CD4-positive, CD25-positive, alpha-beta regulatory T cell (primary cell): ENCODE measurements around the gene SIAE. TPM values are rescaled to one million over a fixed set of nuclear protein-coding genes. Genes with fewer than 3 reads are reported as not detected.

Experiments used
- ATAC-seq, 2 donors: fragments of 150-1000 bp; cut with Tn5 transposase; one replicate each; pipeline ENCODE4 v1.10.0; 2021; ENCODE audit warnings: low read depth in 2 of 2, moderate number of reproducible peaks in 2 of 2, moderate library complexity in 1 of 2
- DNase-seq, 3 donors: peaks; one replicate each; pipeline versions ENCODE4 v3.0.0 to v3.0.0-alpha.2; 2012 to 2022; ENCODE audit warnings: mixed read lengths in 1 of 3
- H3K27ac ChIP-seq: one replicate; pipeline ENCODE4 v1.7.0; 2013; ENCODE audit warnings: mild to moderate bottlenecking, low read length; ENCODE audit not compliant: insufficient read depth, poor library complexity, severe bottlenecking
- H3K27me3 ChIP-seq: one replicate; pipeline ENCODE4 v1.7.0; 2013; ENCODE audit warnings: low read length; ENCODE audit not compliant: control insufficient read depth, insufficient read depth
- H3K36me3 ChIP-seq: one replicate; pipeline ENCODE4 v1.7.0; 2013; ENCODE audit warnings: mild to moderate bottlenecking, low read length, moderate library complexity; ENCODE audit not compliant: control insufficient read depth, insufficient read depth
- H3K4me1 ChIP-seq: 2 replicates; pipeline ENCODE4 v1.7.0; 2013; ENCODE audit warnings: mild to moderate bottlenecking, low read length; ENCODE audit not compliant: insufficient read depth, control insufficient read depth, poor library complexity, severe bottlenecking
- H3K4me3 ChIP-seq: one replicate; pipeline ENCODE4 v1.7.0; 2013; ENCODE audit warnings: low read depth, mild to moderate bottlenecking, low read length, moderate library complexity
- H3K9me3 ChIP-seq, 2 experiments: 1 replicate in 1 of 2; 2 replicates in 1 of 2; pipeline ENCODE4 v1.7.0; 2013; ENCODE audit warnings: low read length in 2 of 2, mild to moderate bottlenecking in 1 of 2, moderate library complexity in 1 of 2; ENCODE audit not compliant: control insufficient read depth in 2 of 2
- H3K27ac Mint-ChIP-seq, 3 donors: one replicate each; pipeline ENCODE4 v1.8.0; 2020 to 2022; ENCODE audit warnings: mild to moderate bottlenecking in 3 of 3, mixed read lengths in 3 of 3, moderate library complexity in 2 of 3
- H3K27me3 Mint-ChIP-seq: one replicate; pipeline ENCODE4 v1.8.0; 2022; ENCODE audit warnings: mild to moderate bottlenecking, mixed read lengths
- H3K36me3 Mint-ChIP-seq: one replicate; pipeline ENCODE4 v1.8.0; 2020; ENCODE audit warnings: mixed read lengths
- H3K4me1 Mint-ChIP-seq, 4 donors: one replicate each; pipeline ENCODE4 v1.8.0; 2020 to 2022; ENCODE audit warnings: mixed read lengths in 4 of 4, mild to moderate bottlenecking in 1 of 4
- H3K4me3 Mint-ChIP-seq, 4 donors: one replicate each; pipeline ENCODE4 v1.8.0; 2020 to 2022; ENCODE audit warnings: mild to moderate bottlenecking in 4 of 4, mixed read lengths in 4 of 4, moderate library complexity in 3 of 4
- H3K9me3 Mint-ChIP-seq, 7 donors: one replicate each; pipeline ENCODE4 v1.8.0; 2020 to 2022; ENCODE audit warnings: mixed read lengths in 7 of 7, mild to moderate bottlenecking in 3 of 7, moderate library complexity in 2 of 7
- polyA plus RNA-seq, 4 donors: library from polyadenylated mRNA; unstranded; fragments of 300-500 nt; fragmentation: Illumina TruSeq; gene quantifications; one replicate each; pipeline ENCODE4 v1.2.3, GENCODE V29; 2021
- total RNA-seq: library from RNA; stranded (reverse); gene quantifications from one replicate; pipeline ENCODE4 v1.2.3, GENCODE V29; 2022

SIAE gene
- total and polyA plus RNA-seq, 5 donors from 2014 or later = 1.4 to 5.0 (median 2.6) TPM

DNA sequence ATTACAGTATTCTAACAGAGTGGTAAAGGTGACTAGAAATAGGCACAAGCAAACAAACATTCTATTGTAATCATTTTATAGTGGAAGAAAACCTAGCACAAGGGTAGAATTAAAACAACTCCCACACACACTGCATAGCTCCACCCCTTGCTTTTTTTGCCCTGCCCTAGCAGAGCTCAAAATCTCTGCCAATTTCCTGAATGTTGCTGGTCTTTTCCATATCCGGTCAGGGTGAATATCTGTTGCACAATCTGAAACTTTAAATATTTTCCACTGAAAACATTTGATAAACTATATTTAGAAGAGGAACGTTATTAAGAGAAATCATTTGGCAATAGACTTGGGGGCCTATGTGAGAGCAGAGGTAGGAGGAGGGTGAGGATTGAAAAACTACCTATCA, 2.8 kb upstream of the SIAE start:
- Histone ChIP-seq H3K4me3 (no peak overlapping the region), H3K4me1 (peaks cover 15% of the 10 kb centered on the region), H3K27ac (no peak overlapping the region), H3K9me3 (peaks cover 0 to 3% of the 10 kb centered on the region in 2 experiments), H3K36me3 (no peaks in the 10 kb centered on the region), H3K27me3 (peaks cover 5% of the 10 kb centered on the region)
- Mint-ChIP-seq H3K9me3 (peaks cover 0 to 1% (median 0%) of the 10 kb centered on the region in 7 donors), H3K27me3 (peaks cover 24% of the 10 kb centered on the region), H3K27ac (no peak overlapping the region), H3K4me1 (peaks cover 0 to 31% (median 16%) of the 10 kb centered on the region in 4 donors), H3K4me3 (peak overlapping the region in 2 of 4 donors; percentile 21), H3K36me3 (no peaks in the 10 kb centered on the region)
- no peak for DNase-seq
- ATAC-seq = no peak

DNA sequence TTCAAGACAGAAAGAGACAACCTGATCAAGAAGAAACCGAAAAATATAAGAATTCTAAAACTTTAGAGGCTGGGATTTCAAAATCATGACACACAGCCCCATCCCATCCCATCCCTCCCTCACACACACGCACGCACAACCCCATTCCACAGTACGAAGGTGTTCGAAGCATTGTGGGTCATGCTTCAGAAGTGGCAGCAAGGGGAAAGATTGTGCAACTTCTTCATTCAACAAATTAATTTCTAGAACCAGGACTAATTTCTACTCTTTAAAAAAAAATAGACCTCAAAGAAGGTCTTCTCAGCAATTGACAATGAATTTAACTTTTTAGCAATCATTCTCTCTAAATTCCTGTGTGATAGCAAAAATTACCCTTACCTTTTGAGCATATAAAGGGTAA, 1.0 kb upstream of the SIAE start:
- H3K27me3 Mint-ChIP-seq = peaks cover 20% of the 10 kb centered on the region
- ATAC-seq (no peak), DNase-seq (no peak)
- Histone ChIP-seq H3K4me3 (no peak overlapping the region), H3K27me3 (peaks cover 5% of the 10 kb centered on the region), H3K36me3 (no peaks in the 10 kb centered on the region), H3K4me1 (peaks cover 22% of the 10 kb centered on the region), H3K9me3 (no peaks in the 10 kb centered on the region), H3K27ac (peak overlapping the region; percentile 80)
- H3K9me3 Mint-ChIP-seq = peaks cover 0 to 1% (median 0%) of the 10 kb centered on the region in 7 donors
- H3K4me3 Mint-ChIP-seq = peak overlapping the region; percentile 85 to 94 (median 90)
- peak overlapping the region; percentile 58 to 96 (median 92) for H3K27ac Mint-ChIP-seq
- H3K4me1 Mint-ChIP-seq = peaks cover 0 to 40% (median 23%) of the 10 kb centered on the region in 4 donors
- no peaks in the 10 kb centered on the region for H3K36me3 Mint-ChIP-seq

DNA sequence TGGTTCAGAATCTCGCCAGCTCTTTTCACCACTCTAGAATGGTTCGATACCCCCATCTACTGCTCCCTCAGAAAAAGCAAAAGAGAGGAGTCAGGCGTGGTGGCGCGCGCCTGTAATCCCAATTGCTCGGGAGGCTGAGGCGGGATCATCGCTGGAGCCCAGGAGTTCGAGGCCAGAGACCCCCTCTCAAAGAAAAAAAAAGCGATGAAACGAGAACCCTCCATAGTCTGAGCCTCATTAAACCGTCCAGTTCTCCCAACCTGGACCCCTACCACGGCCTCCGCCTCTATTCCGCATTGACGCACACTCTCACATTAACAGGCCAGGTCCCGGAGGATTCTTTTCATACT, 604 bp upstream of the SIAE start:
- peaks cover 5% of the 10 kb centered on the region for H3K27me3 ChIP-seq
- peak overlapping the region; percentile 80 for H3K27ac ChIP-seq
- no peaks in the 10 kb centered on the region for H3K36me3 Mint-ChIP-seq
- H3K9me3 Mint-ChIP-seq = peaks cover 0 to 1% (median 0%) of the 10 kb centered on the region in 7 donors
- H3K4me1 ChIP-seq = peaks cover 22% of the 10 kb centered on the region
- DNase-seq (no peak), ATAC-seq (no peak)
- peaks cover 20% of the 10 kb centered on the region for H3K27me3 Mint-ChIP-seq
- no peaks in the 10 kb centered on the region for H3K36me3 ChIP-seq
- H3K27ac Mint-ChIP-seq = peak overlapping the region; percentile 87 to 96 (median 92)
- peaks cover 0 to 40% (median 23%) of the 10 kb centered on the region in 4 donors for H3K4me1 Mint-ChIP-seq
- peak overlapping the region; percentile 85 to 94 (median 90) for H3K4me3 Mint-ChIP-seq
- no peaks in the 10 kb centered on the region for H3K9me3 ChIP-seq
- no peak overlapping the region for H3K4me3 ChIP-seq

DNA sequence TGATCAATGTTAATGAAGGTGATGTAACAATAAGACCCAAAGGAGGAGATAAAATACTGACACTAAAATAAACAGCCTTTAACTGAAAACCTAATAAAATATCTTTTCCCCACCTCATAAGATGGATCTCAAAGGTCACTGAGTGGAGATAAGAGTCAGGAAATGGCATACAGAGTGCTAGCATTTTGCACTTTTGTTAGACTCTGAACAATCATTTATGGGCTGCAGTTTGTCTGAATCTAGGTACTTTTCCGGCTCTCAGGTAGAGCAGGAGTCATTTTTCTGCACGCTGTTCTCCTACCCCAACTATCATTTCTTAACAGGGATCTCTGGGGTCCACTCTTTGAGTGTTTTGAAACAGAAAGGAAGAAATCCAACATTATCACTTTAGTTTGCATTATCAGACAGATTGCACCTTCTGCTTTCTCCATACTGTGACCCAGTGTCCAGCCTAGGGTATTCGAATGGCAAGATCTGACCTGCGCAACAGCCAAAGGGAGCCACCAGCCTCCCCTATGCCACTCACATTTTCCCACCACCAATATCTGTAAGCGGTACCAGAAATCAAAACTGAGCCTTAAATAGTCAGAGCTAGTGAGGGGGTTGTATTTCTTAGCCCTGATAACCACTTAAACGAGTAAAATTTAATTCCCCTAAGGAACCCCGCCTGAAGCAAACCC, 863 bp downstream of the SIAE start:
- Mint-ChIP-seq H3K4me3 (peak overlapping the region; percentile 85 to 94 (median 90)), H3K36me3 (no peaks in the 10 kb centered on the region), H3K9me3 (peaks cover 0 to 1% (median 0%) of the 10 kb centered on the region in 7 donors), H3K27me3 (peaks cover 20% of the 10 kb centered on the region), H3K27ac (peak overlapping the region; percentile 63 to 92 (median 90)), H3K4me1 (peaks cover 0 to 40% (median 23%) of the 10 kb centered on the region in 4 donors)
- H3K9me3 ChIP-seq = no peaks in the 10 kb centered on the region
- peaks cover 22% of the 10 kb centered on the region for H3K4me1 ChIP-seq
- ATAC-seq (no peak), DNase-seq (no peak)
- H3K27ac ChIP-seq = no peak overlapping the region
- H3K4me3 ChIP-seq = peak overlapping the region; percentile 43
- H3K36me3 ChIP-seq = no peaks in the 10 kb centered on the region
- H3K27me3 ChIP-seq = peaks cover 3% of the 10 kb centered on the region

DNA sequence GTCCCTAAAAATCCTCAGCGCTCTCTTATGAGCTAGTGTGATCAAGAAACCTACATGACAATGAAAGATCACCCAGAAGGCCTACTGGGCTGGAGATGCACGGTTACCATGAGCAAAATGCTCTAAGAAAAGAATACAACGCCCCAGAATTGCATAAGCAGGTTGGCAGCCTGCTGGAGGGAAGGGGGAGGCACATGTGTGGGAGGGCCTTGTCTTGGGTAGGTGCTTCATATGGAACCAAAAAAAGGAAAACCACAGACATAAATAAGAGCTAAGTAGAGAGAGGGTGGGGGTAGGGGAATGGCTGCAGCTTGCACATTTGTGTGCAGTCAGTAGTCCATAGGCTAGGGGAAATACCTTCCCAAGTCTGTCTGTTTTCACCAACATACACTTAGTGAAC, 2.8 kb downstream of the SIAE start:
- H3K4me1 ChIP-seq = peaks cover 22% of the 10 kb centered on the region
- H3K27ac Mint-ChIP-seq = peak overlapping the region in 1 of 3 donors; percentile 62
- H3K36me3 ChIP-seq = no peaks in the 10 kb centered on the region
- peaks cover 0 to 40% (median 23%) of the 10 kb centered on the region in 4 donors for H3K4me1 Mint-ChIP-seq
- no peaks in the 10 kb centered on the region for H3K27me3 ChIP-seq
- H3K9me3 ChIP-seq = no peaks in the 10 kb centered on the region
- ATAC-seq (peak in 1 of 2 donors; percentile 13), DNase-seq (peak in 2 of 3 donors; percentile 42 to 61)
- no peaks in the 10 kb centered on the region for H3K36me3 Mint-ChIP-seq
- peaks cover 20% of the 10 kb centered on the region for H3K27me3 Mint-ChIP-seq
- H3K4me3 ChIP-seq = no peak overlapping the region
- no peak overlapping the region for H3K27ac ChIP-seq
- peaks cover 0 to 1% (median 0%) of the 10 kb centered on the region in 7 donors for H3K9me3 Mint-ChIP-seq
- H3K4me3 Mint-ChIP-seq = peak overlapping the region in 3 of 4 donors; percentile 9 to 85 (median 19)

DNA sequence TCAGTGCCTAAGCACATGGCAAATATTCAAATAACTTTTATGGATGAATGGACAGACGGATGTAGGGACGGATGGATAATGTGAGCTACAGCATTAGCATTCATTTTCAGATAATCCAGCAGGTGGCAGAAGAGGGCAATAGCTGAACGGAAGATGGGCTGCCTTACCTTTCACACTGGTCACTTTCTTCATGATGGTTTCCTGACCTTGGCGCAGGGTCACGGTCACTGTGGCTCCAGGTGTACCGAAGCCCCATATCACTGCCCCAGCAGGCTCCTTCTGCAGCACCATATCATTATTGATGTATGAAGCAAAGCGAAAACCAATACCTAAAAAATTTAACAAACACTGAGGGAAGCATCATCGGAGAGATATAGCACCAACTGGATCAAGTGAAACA, 4.3 kb downstream of the SIAE start:
- Histone ChIP-seq H3K4me1 (peaks cover 19% of the 10 kb centered on the region), H3K36me3 (no peaks in the 10 kb centered on the region), H3K27ac (no peak overlapping the region), H3K9me3 (no peaks in the 10 kb centered on the region), H3K27me3 (no peaks in the 10 kb centered on the region), H3K4me3 (no peak overlapping the region)
- Mint-ChIP-seq H3K27me3 (peaks cover 16% of the 10 kb centered on the region), H3K9me3 (no peaks in the 10 kb centered on the region), H3K4me3 (no peak overlapping the region), H3K27ac (no peak overlapping the region), H3K4me1 (peaks cover 0 to 31% (median 20%) of the 10 kb centered on the region in 4 donors), H3K36me3 (peaks cover 7% of the 10 kb centered on the region)
- peak; percentile 40 to 62 (median 59) for DNase-seq
- no peak for ATAC-seq

DNA sequence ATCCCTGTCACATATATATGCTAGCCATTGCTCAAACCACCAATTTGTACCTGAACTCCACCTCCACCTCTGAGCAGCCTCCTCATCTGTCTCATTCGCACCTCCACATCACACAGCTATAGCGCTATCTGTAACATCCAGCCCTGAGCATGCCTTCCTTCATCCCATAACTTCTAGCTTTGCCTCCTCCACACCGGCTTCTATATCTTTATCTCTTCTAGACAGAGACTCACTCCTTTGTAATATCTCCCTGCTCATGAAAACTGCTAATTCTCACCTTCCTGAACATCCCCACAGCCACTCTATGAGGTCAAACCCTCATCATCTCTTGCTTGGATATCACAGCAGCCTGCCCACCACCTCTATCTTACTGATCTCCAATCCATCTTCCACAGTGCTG, 5.9 kb downstream of the SIAE start:
- ATAC-seq (no peak), DNase-seq (no peak)
- H3K27ac Mint-ChIP-seq = no peak overlapping the region
- H3K27me3 Mint-ChIP-seq = peaks cover 8% of the 10 kb centered on the region
- Histone ChIP-seq H3K4me3 (no peak overlapping the region), H3K27ac (no peak overlapping the region), H3K27me3 (no peaks in the 10 kb centered on the region), H3K4me1 (peaks cover 7% of the 10 kb centered on the region), H3K9me3 (no peaks in the 10 kb centered on the region), H3K36me3 (no peaks in the 10 kb centered on the region)
- peaks cover 7% of the 10 kb centered on the region for H3K36me3 Mint-ChIP-seq
- H3K4me3 Mint-ChIP-seq = no peak overlapping the region
- no peaks in the 10 kb centered on the region for H3K9me3 Mint-ChIP-seq
- H3K4me1 Mint-ChIP-seq = peaks cover 0 to 18% (median 13%) of the 10 kb centered on the region in 4 donors

DNA sequence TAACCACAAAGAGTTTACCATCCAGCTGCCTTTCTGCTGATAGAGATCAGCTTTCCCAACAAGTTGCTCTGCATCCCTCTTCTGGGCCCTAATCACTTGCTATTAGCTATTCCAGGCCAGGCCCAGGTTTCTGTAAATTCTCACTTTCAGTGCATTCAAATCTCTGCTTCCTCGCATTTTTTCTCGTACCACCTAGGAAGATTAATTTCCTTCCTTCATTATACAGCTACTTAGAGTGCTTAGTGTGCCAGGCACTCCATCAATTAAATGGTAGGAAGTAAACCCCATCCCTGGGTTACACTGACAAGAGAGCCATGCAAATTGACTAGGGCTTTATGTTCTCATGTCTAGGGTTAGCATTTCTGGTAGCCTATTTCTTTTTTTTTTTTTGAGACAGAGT, 9.7 kb downstream of the SIAE start:
- H3K4me1 Mint-ChIP-seq = no peaks in the 10 kb centered on the region
- Histone ChIP-seq H3K27me3 (no peaks in the 10 kb centered on the region), H3K9me3 (no peaks in the 10 kb centered on the region), H3K27ac (no peak overlapping the region), H3K4me1 (no peaks in the 10 kb centered on the region), H3K36me3 (no peaks in the 10 kb centered on the region), H3K4me3 (no peak overlapping the region)
- peaks cover 11% of the 10 kb centered on the region for H3K36me3 Mint-ChIP-seq
- H3K27ac Mint-ChIP-seq = no peak overlapping the region
- no peak overlapping the region for H3K4me3 Mint-ChIP-seq
- no peaks in the 10 kb centered on the region for H3K9me3 Mint-ChIP-seq
- DNase-seq = no peak
- no peak for ATAC-seq
- no peaks in the 10 kb centered on the region for H3K27me3 Mint-ChIP-seq
